ENCODE results near the gene PHACTR3.

PHACTR3 gene

DNA sequence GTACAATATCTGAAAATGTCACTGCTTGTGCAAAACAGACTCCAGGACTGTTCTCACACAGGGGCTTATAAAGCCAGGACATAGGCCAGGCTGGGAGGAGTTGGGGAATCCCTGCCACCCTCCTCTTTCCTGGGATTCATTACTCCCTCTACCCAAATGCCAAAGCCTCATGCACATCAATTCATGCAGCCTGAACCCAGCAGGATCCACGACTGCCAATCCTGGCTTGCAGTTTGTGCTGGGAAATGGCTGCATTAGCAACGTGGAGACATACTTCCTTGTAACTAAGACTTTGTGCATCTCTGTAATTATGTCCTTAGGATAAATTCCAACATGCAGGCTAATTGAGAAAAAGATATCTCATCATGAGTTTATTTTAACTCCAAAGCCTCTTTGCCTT, 185.3 kb downstream of the PHACTR3 start:
- no peak for DNase-seq (ENCODE audit: low read depth, low spot score)

DNA sequence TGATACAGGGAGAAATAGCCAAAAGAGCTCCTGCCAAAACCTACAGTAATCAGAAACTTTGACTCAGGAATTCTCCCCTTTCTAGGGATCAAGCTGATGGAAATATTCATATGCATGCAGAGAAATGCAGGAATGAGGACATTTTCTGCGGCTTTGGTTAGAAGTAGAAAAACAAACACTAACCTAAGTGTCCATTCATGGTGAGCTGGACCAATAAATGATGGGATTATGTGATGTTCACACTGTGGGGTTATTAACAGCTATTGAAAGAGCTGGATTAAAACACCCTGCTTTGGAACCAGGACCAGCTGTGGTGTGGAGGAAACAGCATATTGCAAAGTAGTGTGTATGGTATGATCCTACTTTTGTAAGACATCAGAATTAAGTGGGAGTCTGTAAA, 186.0 kb downstream of the PHACTR3 start:
- no peak for DNase-seq (ENCODE audit: low read depth, low spot score)

DNA sequence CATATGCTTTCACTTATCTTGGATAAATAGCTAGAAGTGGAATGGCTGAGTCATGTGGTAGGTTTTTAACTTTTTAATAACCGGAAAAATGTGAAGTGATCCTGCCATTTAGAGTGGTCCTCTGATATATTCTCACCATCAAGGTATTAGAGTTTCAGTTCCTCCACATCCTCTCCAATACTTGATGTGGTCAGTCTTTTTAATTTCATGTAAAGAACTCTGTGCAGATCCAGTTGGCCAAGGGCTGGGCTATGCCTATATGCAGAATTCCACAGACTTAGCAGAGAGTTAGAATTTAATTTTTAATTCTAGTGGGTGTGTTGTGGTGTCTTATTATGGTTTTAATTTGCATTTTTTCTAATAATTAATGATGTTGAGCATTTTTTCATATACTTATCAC, 188.0 kb downstream of the PHACTR3 start:
- no peak for DNase-seq (ENCODE audit: low read depth, low spot score)

DNA sequence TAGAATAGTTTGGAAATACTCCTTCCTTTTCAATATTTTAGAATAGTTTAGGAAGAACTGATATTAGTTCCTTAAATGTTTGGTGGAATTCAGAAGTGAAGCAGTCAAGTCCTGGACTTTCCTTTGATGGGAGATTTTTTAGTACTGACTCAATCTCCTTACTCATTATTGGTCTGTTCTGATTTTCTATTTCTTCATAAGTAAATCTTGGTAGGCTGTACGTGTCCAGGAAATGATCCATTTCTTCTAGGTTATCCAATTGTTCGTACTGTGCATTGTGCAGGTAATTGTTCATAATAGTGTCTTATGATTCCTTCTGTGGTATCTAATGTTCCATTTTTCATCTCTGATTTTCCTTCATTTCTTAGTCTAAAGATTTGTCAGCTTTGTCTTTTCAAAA, 190.2 kb downstream of the PHACTR3 start:
- no peak for DNase-seq (ENCODE audit: low read depth, low spot score)

DNA sequence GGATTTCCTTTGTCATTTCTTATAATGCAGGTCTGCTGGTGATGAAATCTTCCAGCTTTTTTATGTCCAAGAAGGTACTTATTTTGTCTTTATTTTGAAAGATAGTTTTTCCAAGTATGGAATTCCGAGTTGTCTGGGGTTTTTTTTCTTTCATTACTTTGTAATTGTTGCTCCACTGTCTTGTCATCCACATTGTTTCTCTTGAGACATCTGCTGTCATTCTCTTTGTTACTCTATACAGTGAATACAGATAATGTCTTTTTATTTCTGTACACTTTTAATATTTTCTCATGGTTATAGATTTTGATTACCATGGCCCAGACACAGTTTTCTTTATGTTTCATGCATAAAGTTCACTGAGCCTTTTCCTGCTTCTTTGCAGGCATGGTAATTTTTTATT, 196.0 kb downstream of the PHACTR3 start:
- no peak for DNase-seq (ENCODE audit: low read depth, low spot score)

DNA sequence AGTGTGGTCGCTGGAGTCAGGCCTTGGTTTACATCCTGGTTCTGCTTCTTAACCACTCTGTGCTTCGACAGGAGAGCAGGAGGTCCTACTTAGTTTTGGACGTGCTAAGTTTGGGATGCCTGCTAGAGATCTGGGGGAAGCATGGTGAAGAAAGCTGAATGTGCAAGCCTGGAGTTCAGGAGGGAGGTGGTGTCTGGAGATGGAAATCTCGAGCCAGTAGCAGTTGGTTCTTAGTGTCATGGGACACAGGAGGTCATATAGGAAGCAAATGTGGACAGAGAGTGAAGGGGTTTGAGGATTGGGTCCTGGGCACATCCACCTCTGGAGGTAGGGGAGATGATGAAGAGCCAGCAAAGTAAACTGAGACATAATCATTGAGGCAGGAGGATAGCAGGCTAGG, 197.7 kb downstream of the PHACTR3 start:
- DNase-seq (ENCODE audit: low read depth, low spot score), result no peak

DNA sequence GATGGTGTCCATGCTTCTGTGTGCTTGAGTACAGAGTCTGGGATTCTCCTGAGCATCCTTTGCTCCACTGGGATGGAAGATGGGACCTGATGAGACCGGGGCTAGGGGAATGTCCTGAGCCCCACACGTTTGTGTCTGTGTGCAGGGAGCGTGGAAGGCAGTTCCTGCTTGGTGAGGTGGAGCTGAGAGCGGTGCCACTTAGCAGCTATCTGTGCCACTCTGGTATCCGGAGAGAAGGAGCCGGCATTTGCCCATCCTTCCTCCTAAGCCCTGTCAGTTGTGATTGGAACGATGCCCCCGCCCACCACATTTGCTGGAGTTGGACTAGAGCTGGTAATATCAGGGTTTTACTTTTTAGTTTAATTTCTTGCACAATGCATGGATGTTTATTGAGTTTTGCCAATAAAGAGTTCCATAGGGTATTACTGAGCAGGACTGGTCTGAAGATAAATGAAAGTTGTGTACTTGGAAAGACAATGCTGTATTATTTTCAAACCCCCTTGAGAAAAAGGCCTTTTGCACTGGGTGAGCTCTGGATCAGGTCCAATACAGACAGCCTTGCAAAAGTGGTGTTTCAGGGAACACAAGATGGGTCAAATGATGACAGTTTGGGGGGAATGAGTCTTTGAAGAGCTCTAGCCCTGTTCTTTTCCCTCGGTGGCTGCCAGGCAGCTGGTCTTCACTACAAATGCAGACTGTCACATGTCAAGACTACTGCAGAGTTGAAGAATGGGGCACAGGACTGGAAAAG, 198.3 kb downstream of the PHACTR3 start:
- no peak for DNase-seq (ENCODE audit: low read depth, low spot score)

DNA sequence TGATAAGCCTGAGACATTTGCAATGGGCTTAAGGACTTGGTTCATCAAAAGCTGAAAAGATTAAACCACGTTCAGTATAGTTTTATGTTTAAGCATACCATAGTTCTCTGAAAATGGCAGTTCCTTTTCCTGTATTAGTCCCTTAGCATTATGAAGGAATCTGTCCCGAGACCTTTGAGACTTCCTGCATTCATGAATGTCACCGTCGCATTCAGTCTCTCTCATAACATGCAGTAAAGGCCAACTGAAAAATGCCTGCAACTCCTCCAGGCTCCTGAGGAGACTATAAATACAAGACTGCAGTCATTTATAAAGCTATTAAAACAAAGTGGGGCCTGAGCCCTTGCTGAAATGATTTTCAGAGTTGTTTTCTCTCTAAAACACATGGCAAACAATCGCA, 200.0 kb downstream of the PHACTR3 start:
- no peak for DNase-seq (ENCODE audit: low read depth, low spot score)

DNA sequence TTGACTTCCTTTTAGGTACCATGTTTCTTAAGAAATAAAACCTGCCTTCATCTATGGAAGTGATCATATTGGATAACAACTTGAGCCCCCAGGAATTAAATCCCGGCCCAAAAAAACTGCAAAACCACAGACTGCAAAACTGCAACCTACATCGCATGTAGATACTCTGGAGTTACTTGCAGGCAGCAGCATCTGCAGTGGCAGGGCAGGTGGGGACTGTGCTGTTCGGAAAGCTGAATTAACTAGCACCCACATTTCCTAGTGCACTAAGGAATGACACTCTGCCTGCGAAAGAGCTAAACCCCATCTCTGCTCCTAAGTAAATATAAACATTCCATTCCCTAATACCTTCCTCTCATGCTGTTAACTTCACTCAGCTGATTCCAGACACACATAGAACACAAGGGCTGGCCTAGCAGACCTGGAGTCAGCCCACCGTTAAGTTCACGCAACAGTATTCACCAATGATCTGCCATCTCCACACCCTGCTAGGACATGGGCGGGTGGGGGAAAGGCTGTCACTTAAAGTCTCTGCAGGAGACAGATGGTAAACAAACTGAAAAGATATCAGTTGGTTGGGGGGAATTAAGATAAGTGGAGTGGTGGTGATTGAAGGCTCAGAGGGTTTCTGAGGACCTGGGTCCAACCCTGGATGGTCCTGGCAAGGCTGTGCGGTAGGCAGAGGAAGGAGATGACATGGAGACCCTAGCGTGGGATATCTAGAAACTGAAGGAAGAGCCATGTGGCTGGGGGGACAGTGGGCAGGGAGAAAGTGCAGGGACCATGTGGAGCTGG, 200.7 kb downstream of the PHACTR3 start:
- no peak for DNase-seq (ENCODE audit: low read depth, low spot score)

DNA sequence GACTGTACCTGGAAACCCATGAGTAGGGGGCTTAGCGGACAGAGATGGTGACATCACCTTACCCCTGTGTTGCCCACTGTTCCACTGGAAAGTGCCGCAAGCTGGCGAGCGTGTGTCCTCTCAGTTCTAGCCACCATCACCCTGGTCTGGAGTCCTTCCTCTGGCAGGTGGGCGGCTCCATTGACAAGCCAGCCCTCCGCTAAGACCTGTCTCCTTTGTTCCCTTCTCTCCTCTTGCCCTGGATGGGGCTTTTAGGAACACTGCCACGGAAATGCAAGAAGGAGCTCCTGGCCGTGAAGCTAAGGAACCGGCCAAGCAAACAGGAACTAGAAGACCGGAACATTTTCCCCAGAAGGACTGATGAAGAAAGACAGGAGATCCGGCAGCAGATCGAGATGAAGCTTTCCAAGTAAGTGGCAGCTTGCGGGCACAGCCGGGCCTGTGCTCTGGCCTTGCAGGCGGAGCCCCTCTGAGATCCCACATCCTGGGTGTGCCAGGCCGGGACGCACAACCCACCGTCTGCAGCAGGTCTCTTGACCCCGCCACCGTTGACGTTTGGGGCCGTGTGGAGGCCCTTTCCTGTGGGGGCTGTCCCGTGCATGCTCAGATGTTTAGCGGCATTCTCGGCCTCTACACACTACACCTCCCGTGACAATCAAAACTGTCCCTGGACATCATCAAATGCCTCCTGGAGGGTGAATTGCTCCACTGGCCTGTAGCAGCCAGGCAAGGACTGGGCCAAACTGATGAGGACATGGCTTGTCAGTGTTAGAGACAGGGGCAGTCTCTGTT, 201.6 kb downstream of the PHACTR3 start:
- DNase-seq (ENCODE audit: low read depth, low spot score), result no peak

DNA sequence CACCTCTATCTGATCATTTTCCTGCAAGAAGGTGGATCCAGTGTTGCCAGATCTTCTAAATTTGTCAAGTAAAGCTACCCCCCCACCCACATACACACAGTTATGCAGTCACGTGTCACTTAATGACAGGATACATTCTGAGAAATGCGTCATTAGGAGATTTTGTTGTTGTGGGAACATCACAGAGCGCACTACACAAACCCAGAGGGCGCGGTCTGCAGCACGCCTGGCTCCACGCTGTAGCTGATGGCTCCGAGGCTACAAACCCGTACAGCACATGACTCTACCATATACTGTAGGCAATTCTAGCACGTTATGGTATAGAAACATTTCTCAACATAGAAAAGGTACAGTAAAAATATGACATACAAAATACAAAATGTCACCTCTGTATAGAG, 202.2 kb downstream of the PHACTR3 start:
- DNase-seq (ENCODE audit: low read depth, low spot score), result no peak

DNA sequence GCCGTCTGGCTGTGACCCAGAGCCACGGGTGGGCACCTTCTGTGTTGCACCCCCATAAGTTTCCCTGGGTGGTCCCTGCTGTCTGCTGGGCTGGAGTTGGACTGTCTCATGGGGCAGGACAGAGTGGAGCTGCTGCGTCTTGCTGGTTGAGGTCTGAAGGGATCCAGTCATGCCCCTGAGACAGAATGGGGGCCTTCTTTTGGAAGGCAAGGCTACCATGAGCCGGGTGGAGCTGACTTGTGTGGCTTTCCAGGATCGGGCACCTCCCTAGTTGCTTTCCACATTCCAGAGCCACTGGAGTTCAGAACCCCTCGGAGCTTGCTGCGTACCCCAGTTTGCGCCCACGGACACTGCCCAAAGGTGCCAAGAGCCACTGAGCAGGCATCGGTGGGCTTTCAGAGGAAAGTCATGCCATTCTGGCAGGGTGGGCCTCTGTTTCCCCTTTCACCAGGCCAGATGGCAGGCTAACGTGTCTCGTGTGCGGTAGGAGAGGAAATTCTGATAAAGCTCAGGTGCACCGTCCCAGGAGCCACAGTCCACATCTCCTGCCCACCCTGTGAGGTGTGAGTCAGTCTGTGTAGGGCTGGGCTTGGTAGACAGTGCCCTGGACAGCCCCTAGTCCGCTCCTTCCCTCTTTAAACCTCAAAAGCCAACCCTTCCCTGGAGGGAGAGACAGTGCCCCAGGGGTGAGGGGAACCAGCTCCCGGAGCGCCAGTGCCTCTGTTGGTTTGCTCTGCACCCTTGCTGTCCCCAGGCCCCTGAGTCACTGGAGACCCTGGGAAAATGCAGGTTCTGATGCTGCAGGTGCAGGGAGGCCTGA, 203.8 kb downstream of the PHACTR3 start:
- DNase-seq (ENCODE audit: low read depth, low spot score), result no peak

DNA sequence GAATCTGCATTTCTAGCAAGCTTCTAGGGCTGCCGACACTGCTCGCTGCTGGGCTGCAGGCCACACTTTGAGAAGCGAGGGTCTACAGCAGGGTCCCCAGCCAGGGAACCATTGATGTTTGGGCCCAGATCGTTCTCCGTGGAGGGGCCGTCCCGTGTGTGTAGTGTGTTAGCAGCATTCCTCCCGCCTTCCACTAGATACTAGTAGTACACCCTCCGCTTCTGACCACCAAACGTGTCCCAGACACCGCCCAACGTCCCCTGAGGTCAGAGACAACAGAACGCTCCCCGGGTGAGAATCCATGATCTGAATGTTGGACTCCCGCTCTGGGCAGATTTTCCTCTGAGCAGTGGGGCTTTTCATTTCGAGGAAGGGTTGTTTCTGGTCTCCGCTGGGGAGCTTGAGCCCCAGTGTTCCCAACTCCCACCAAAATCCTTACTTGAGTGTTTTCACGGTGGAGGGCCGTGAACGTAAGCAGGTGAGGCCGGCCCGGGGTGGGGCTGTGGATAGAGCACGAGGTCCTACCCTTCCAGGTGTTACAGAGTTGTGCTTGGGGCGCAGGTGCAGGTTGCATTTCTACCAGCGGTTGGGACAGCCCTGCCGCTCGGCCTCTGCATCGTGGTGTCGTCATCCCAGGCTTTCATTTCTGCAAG, 204.5 kb downstream of the PHACTR3 start:
- DNase-seq (ENCODE audit: low read depth, low spot score), result no peak

DNA sequence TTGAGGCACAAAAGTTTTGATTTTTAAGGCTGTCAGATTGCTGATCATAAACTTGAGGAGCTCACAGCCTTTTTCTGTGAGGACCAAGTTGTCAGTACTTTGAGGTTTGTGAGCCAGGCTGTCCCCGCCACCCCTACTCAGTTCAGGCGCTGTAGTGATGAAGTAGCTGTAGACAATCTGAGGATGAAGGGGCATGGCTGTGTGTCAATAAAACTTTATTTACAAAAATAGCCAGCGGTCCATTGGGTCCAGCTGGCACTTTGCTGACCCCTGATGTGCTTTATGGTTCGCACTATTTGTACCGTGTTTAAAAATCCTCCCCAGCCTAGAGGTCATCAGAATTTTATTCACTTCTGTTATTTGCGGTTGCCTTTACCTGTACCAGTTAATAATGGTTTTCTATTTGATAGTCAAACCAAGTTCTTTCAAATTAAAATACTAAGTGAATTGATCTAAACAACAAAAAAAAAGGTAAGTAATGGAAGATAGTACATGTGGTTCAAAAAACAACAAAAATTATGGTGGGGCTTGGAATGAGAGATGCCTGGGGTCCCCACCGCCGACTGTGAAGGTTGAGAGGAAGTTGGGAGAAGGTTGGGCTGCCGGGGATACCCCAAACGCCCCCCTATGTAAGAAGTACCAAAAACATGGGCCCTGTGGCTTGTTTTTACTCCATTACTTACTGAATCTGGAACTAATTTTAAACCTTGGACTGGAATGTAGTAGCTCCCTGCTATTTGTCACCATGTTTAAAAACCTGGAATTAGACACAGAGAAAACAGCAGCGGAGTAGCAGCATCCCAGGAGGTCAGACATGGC, 205.5 kb downstream of the PHACTR3 start:
- no peak for DNase-seq (ENCODE audit: low read depth, low spot score)

DNA sequence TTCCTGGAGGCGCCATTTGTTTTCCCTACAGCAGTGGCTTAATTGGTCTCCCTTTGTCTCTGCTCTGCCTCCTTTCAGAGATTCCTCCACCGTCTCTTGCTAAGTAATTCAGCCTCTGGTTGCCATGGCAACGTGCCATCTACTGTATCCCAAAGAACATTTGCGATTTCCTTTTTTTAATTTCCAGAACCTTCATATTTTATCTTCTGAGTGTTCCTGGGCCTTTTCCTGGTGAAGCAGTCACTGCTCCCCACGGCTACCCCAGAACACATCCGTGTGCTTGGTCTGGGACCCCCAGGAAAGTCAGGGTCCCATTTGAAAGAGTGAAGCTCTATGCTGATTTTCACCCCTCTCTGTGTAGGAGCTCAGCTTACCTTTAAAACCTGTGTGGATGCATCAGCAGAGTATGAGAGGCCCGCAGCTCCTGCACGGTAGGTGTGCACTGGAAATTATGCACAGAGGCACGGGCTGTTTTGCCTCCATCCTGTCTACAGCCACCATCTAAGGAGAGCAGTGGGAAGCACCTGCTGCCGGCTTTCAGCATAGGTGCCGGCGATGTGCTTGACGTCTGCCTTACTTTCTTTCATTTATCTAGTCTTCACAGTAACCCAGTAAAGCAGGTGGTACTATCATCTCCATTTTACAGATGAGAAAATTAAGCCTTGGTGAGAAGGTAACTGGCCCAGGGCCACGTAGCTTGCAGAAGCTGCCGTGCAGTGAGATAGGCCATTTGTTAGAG, 206.3 kb downstream of the PHACTR3 start:
- no peak for DNase-seq (ENCODE audit: low read depth, low spot score)

DNA sequence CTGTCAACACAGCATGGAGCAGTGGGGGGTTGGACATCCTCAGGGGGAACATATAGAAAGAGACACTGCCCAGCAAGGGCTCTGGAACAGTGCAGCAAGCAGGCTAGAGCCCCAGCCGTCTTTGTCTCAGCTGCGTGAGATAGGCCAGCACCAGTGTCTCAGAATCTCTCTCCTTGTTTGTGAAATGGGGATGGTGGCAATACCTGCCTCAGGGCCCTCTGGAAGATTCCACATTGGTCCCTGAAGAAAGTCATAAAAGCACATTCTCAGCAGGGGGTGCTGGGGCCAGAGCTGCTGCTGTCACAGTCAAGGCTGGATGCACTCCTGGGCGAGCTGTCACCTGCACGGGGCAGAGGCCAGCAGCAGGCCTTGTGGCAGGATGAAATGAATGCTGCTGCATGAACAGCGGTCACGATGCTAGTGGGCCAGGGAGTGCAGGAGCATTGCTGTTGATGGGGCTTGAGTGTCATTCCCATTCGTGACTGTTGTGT, 207.4 kb downstream of the PHACTR3 start:
- DNase-seq (ENCODE audit: low read depth, low spot score), result no peak

DNA sequence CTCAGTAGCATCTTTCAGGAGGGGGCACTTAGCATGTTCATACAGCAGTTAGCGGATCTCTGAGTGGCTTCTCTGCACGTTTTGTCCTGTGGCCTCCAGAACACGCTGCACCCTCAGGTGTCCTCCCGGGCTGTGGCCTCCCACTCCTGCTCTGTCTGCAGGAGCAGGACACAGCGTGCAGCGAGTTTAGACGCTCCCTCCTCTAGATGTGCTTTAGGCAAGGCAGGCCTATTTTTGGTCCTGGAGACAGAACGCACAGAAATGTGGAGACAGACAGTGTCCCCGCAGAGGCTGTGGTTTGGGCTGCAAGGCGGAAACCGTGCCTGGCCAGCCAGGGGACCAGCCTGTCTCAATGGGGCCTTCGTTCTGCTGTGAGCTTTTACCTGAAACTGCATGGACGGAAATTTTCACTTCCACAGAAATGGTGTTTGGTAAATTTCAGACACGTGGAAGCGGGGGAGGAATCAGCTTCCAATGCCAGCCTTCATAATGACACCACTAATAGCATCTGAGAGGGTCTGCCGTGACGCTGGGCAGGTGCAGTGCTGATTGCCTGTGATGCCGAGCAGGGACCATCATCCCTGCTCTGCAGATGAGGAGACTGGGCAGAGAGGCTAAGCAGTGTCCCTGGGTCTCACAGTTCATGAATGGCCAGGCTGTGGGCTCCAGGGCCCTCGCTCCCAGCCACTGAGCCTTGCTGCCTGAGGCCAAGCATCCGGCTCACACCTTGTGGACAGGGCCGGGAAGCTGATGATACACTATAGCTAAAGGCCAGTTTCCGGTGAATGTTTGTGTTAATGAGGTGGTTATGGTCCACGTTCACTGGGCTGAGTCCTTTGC, 208.2 kb downstream of the PHACTR3 start:
- DNase-seq (ENCODE audit: low read depth, low spot score), result no peak
